IMR-90 (cell line): Measurements from ENCODE around the gene UNC5A. TPM values are rescaled to one million over a fixed set of nuclear protein-coding genes. Genes with fewer than 3 reads are reported as not detected.

Source experiments
- ATAC-seq: fragments of 200-7000 bp; cut with Tn5 transposase; 2 replicates; pipeline ENCODE4 v1.9.1; 2020; ENCODE audit warnings: low read depth, mild to moderate bottlenecking, moderate library complexity
- BruUV-seq: library from RNA; stranded (reverse); fragments of 400-500 nt; replicated peaks from 2 replicates; lab custom pipeline; 2021; lab: Mats Ljungman, UMichigan
- CTCF ChIA-PET: fragments of 300-600 bp; formaldehyde crosslinking; extraction: SDS; loops from one replicate; lab custom pipeline; 2021; ENCODE audit warnings: antibody characterized with exemption; lab: Yijun Ruan, JAX
- POLR2A ChIA-PET: fragments of 300-600 bp; sonication (Branson Sonifier 250); formaldehyde crosslinking; loops from one replicate; lab custom pipeline; 2022; ENCODE audit warnings: antibody characterized with exemption; ENCODE audit not compliant: unreplicated experiment; lab: Charles Lee
- DNase-seq: peaks from one replicate; pipeline ENCODE4 v3.0.0; 2013
- H2AFZ ChIP-seq: replicated peaks from 2 replicates; pipeline ENCODE3; 2013; ENCODE audit warnings: low read length, mild to moderate bottlenecking; ENCODE audit not compliant: poor library complexity
- H2AK5ac ChIP-seq: 2 replicates; pipeline ENCODE4 v1.6.1; 2013; ENCODE audit warnings: low read depth, low read length, inconsistent platforms
- H2AK9ac ChIP-seq: replicated peaks from 2 replicates; pipeline ENCODE3; 2013; ENCODE audit warnings: mild to moderate bottlenecking, low read depth, low read length, moderate library complexity; ENCODE audit not compliant: poor library complexity
- H2BK120ac ChIP-seq: 2 replicates; pipeline ENCODE4 v1.6.1; 2013; ENCODE audit warnings: low read depth, low read length, inconsistent platforms
- H2BK15ac ChIP-seq: 3 replicates; pipeline ENCODE4 v1.6.1; 2013; ENCODE audit warnings: low read depth, low read length, inconsistent platforms
- H2BK20ac ChIP-seq: 2 replicates; pipeline ENCODE4 v1.6.1; 2013; ENCODE audit warnings: low read depth, mild to moderate bottlenecking, inconsistent platforms, low read length, moderate library complexity
- H2BK5ac ChIP-seq: 2 replicates; pipeline ENCODE4 v1.6.1; 2013; ENCODE audit warnings: mild to moderate bottlenecking, low read depth, low read length, inconsistent platforms; ENCODE audit not compliant: poor library complexity, severe bottlenecking
- H3K14ac ChIP-seq: replicated peaks from 2 replicates; pipeline ENCODE4 v1.6.1; 2013; ENCODE audit warnings: low read depth, low read length, inconsistent platforms
- H3K18ac ChIP-seq: 2 replicates; pipeline ENCODE4 v1.6.1; 2013; ENCODE audit warnings: low read depth, low read length, control low read depth
- H3K23ac ChIP-seq: 2 replicates; pipeline ENCODE4 v1.6.1; 2013; ENCODE audit warnings: low read depth, low read length, inconsistent platforms
- H3K27ac ChIP-seq: 2 replicates; pipeline ENCODE4 v1.5.1; 2013; ENCODE audit warnings: mild to moderate bottlenecking, control low read depth, low read length; ENCODE audit not compliant: insufficient read depth
- H3K27me3 ChIP-seq: 2 replicates; pipeline ENCODE4 v1.6.1; 2013; ENCODE audit warnings: low read length; ENCODE audit not compliant: control insufficient read depth, insufficient read depth
- H3K36me3 ChIP-seq: 2 replicates; pipeline ENCODE4 v1.6.1; 2013; ENCODE audit warnings: low read length, mixed read lengths; ENCODE audit not compliant: control insufficient read depth, insufficient read depth
- H3K4ac ChIP-seq: 2 replicates; pipeline ENCODE4 v1.6.1; 2013; ENCODE audit warnings: low read depth, low read length, inconsistent platforms
- H3K4me1 ChIP-seq: 2 replicates; pipeline ENCODE4 v1.6.1; 2013; ENCODE audit warnings: low read length, mixed read lengths; ENCODE audit not compliant: control insufficient read depth, insufficient read depth
- H3K4me2 ChIP-seq: 2 replicates; pipeline ENCODE4 v1.6.1; 2013; ENCODE audit warnings: low read depth, mild to moderate bottlenecking, control low read depth, low read length, moderate library complexity
- H3K4me3 ChIP-seq: 2 replicates; pipeline ENCODE4 v1.5.1; 2013; ENCODE audit warnings: low read depth, mild to moderate bottlenecking, control low read depth, low read length, moderate library complexity; ENCODE audit not compliant: insufficient read depth
- H3K56ac ChIP-seq: 2 replicates; pipeline ENCODE4 v1.6.1; 2013; ENCODE audit warnings: low read length, inconsistent platforms; ENCODE audit not compliant: insufficient read depth; ENCODE audit errors: extremely low read depth
- H3K79me1 ChIP-seq, 2 experiments: 2 replicates each; pipeline ENCODE4 v1.6.1; 2013; ENCODE audit warnings: low read length in 2 of 2, inconsistent platforms in 1 of 2, low read depth in 1 of 2
- H3K9ac ChIP-seq: 2 replicates; pipeline ENCODE4 v1.6.1; 2013; ENCODE audit warnings: low read depth, low read length, control low read depth
- H3K9me1 ChIP-seq: 2 replicates; pipeline ENCODE4 v1.6.1; 2013; ENCODE audit warnings: low read length, inconsistent platforms; ENCODE audit not compliant: insufficient read depth
- H3K9me3 ChIP-seq: 2 replicates; pipeline ENCODE4 v1.6.1; 2013; ENCODE audit warnings: low read length; ENCODE audit not compliant: control insufficient read depth, insufficient read depth
- H4K20me1 ChIP-seq: 2 replicates; pipeline ENCODE4 v1.6.1; 2013; ENCODE audit warnings: low read length, inconsistent platforms; ENCODE audit not compliant: insufficient read depth
- H4K5ac ChIP-seq: 2 replicates; pipeline ENCODE4 v1.6.1; 2013; ENCODE audit warnings: mild to moderate bottlenecking, low read depth, low read length, control low read depth
- H4K8ac ChIP-seq, 2 experiments: 2 replicates each; pipeline ENCODE4 v1.6.1; 2013; ENCODE audit warnings: low read depth in 2 of 2, low read length in 2 of 2, control low read depth in 1 of 2, inconsistent platforms in 1 of 2
- H4K91ac ChIP-seq: 2 replicates; pipeline ENCODE4 v1.6.1; 2013; ENCODE audit warnings: low read depth, low read length, inconsistent platforms; ENCODE audit not compliant: insufficient read depth
- BHLHE40 ChIP-seq: fragments of 150-350 bp; IDR thresholded peaks from 2 replicates; pipeline ENCODE4 v1.6.1; 2016; ENCODE audit warnings: mild to moderate bottlenecking, low read depth, low read length
- CEBPB ChIP-seq: IDR thresholded peaks from 2 replicates; pipeline ENCODE4 v1.6.1; 2012; ENCODE audit warnings: low read depth, low read length, improper control_type of control experiment
- CHD1 ChIP-seq: IDR thresholded peaks from 2 replicates; pipeline ENCODE4 v1.6.1; 2012; ENCODE audit warnings: low read depth, low read length, improper control_type of control experiment
- ELK1 ChIP-seq: fragments of 150-350 bp; IDR thresholded peaks from 2 replicates; pipeline ENCODE4 v1.6.1; 2016; ENCODE audit warnings: low read depth, mild to moderate bottlenecking, low read length, moderate library complexity, borderline replicate concordance
- FOS ChIP-seq: fragments of 150-350 bp; IDR thresholded peaks from 2 replicates; pipeline ENCODE4 v1.6.1; 2016; ENCODE audit warnings: low read depth, low read length
- MAFK ChIP-seq: IDR thresholded peaks from 2 replicates; pipeline ENCODE4 v1.6.1; 2012; ENCODE audit warnings: low read depth, low read length, improper control_type of control experiment
- MAZ ChIP-seq: IDR thresholded peaks from 2 replicates; pipeline ENCODE4 v1.6.1; 2012; ENCODE audit warnings: low read depth, mild to moderate bottlenecking, low read length, improper control_type of control experiment, moderate library complexity, borderline replicate concordance
- MXI1 ChIP-seq: IDR thresholded peaks from 2 replicates; pipeline ENCODE4 v1.6.1; 2012; ENCODE audit warnings: low read depth, mild to moderate bottlenecking, low read length, moderate library complexity, borderline replicate concordance
- NFE2L2 ChIP-seq: fragments of 150-350 bp; IDR thresholded peaks from 2 replicates; pipeline ENCODE4 v1.6.1; 2016; ENCODE audit warnings: low read depth, mild to moderate bottlenecking, low read length
- POLR2A ChIP-seq: IDR thresholded peaks from 2 replicates; pipeline ENCODE4 v1.6.1; 2012; ENCODE audit warnings: mild to moderate bottlenecking, low read depth, low read length
- RAD21 ChIP-seq: IDR thresholded peaks from 2 replicates; pipeline ENCODE4 v1.6.1; 2012; ENCODE audit warnings: low read length, improper control_type of control experiment
- RCOR1 ChIP-seq: IDR thresholded peaks from 2 replicates; pipeline ENCODE4 v1.6.1; 2012; ENCODE audit warnings: mild to moderate bottlenecking, low read length, improper control_type of control experiment; ENCODE audit not compliant: insufficient replicate concordance
- RFX5 ChIP-seq: IDR thresholded peaks from 2 replicates; pipeline ENCODE4 v1.8.0; 2012; ENCODE audit warnings: low read depth, mild to moderate bottlenecking, low read length, moderate library complexity
- SMC3 ChIP-seq: fragments of 150-350 bp; IDR thresholded peaks from 2 replicates; pipeline ENCODE4 v1.6.1; 2016; ENCODE audit warnings: low read depth, mild to moderate bottlenecking, antibody characterized with exemption, low read length, moderate library complexity
- WGBS, 2 experiments: methylation state at CpG; one replicate each; pipeline versions ENCODE4 v1.1.5 to v1.1.7; 2013; ENCODE audit warnings: missing lambda C conversion rate in 2 of 2; ENCODE audit not compliant: insufficient read length in 1 of 2; ENCODE audit errors: extremely low coverage in 2 of 2; 5-methylcytosine and 5-hydroxymethylcytosine counted together
- dilution Hi-C: fragments of 300-500 bp; cut with HindIII; formaldehyde crosslinking; loops from one replicate; pipeline ENCODE4 v1.14.3; 2018; ENCODE audit warnings: low sequenced_read_pairs; ENCODE audit not compliant: unreplicated experiment
- in situ Hi-C: fragments of 300-500 bp; cut with MboI; formaldehyde crosslinking; loops from 3 replicates; pipeline ENCODE4 v1.14.3; 2019; ENCODE audit warnings: low sequenced_read_pairs, inconsistent platforms, mixed read lengths
- intact Hi-C: fragments of 100-400 bp; cut with micrococcal nuclease; formaldehyde crosslinking; loops from 2 replicates; pipeline ENCODE4 v1.10.0; 2022
- polyA plus RNA-seq, 3 experiments: library from polyadenylated mRNA; depleted of rRNA; stranded (reverse); fragments of >200 nt; gene quantifications; 2 replicates each; pipeline ENCODE4 v1.2.3, GENCODE V29; 2012; ENCODE audit warnings: low replicate concordance in 1 of 3
- total RNA-seq: library from RNA; depleted of rRNA; stranded (reverse); fragments of >200 nt; gene quantifications from 2 replicates; pipeline ENCODE4 v1.2.3, GENCODE V29; 2012
- TF ChIP-seq, protein P1 (sequence below): fragments of 150-350 bp; IDR thresholded peaks from 2 replicates; pipeline ENCODE4 v1.6.1; 2017; ENCODE audit warnings: mild to moderate bottlenecking, antibody characterized with exemption, low read length, low read depth
- TF ChIP-seq, protein P2 (sequence below): conservative IDR thresholded peaks from 2 replicates; pipeline ENCODE4 v1.5.1; 2012; ENCODE audit warnings: mild to moderate bottlenecking, low read depth, low read length, improper control_type of control experiment

UNC5A gene
- total and polyA plus RNA-seq, 2 of the 4 experiments (the other 2 are of a cell fraction), result not detected

- Histone ChIP-seq H3K4me1 (no peaks in the 10 kb centered on the region), H3K27me3 (peaks cover 52% of the 10 kb centered on the region), H2AFZ (no peak overlapping the region), H4K20me1 (no peaks in the 10 kb centered on the region), H3K9me3 (no peaks in the 10 kb centered on the region), H3K9ac (no peak overlapping the region), H2AK5ac (no peak overlapping the region), H3K23ac (no peak overlapping the region), H2BK120ac (no peak overlapping the region), H3K4me3 (no peak overlapping the region), H2BK20ac (no peak overlapping the region), H3K4me2 (no peak overlapping the region), H2BK5ac (no peak overlapping the region), H3K4ac (no peak overlapping the region), H4K8ac (no peak overlapping the region), H2AK9ac (no peak overlapping the region), H3K79me1 (no peaks in the 10 kb centered on the region), H2BK15ac (no peak overlapping the region), H3K9me1 (no peaks in the 10 kb centered on the region), H3K14ac (no peak overlapping the region), H4K5ac (no peak overlapping the region), H3K36me3 (no peaks in the 10 kb centered on the region), H3K27ac (no peak overlapping the region), H3K56ac (no peak overlapping the region), H3K18ac (no peak overlapping the region), H4K91ac (no peak overlapping the region)
- WGBS, 2 experiments, result 41% methylated on average over 14 of the region's 17 CpGs; no CpG with 5 or more reads in 1 of the 2 experiments
- no TSS peak for BruUV-seq
- dilution Hi-C loops, result no loop called here
- ATAC-seq (no peak), DNase-seq (no peak)
- intact Hi-C loops, result no loop called here
- ChIA-PET POLR2A (no interaction called here), CTCF (no interaction called here)
- no peak for TF ChIP-seq BHLHE40
- no peak for TF ChIP-seq SMC3
- no peak for TF ChIP-seq CHD1
- TF ChIP-seq RCOR1, result no peak
- TF ChIP-seq RAD21, result no peak
- TF ChIP-seq MAFK, result no peak
- no peak for TF ChIP-seq RFX5
- no peak for TF ChIP-seq POLR2A
- TF ChIP-seq, protein P1, sequence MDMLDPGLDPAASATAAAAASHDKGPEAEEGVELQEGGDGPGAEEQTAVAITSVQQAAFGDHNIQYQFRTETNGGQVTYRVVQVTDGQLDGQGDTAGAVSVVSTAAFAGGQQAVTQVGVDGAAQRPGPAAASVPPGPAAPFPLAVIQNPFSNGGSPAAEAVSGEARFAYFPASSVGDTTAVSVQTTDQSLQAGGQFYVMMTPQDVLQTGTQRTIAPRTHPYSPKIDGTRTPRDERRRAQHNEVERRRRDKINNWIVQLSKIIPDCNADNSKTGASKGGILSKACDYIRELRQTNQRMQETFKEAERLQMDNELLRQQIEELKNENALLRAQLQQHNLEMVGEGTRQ, result no peak
- no peak for TF ChIP-seq NFE2L2
- no peak for TF ChIP-seq FOS
- TF ChIP-seq MXI1, result no peak
- no peak for TF ChIP-seq CEBPB
- TF ChIP-seq, protein P2, sequence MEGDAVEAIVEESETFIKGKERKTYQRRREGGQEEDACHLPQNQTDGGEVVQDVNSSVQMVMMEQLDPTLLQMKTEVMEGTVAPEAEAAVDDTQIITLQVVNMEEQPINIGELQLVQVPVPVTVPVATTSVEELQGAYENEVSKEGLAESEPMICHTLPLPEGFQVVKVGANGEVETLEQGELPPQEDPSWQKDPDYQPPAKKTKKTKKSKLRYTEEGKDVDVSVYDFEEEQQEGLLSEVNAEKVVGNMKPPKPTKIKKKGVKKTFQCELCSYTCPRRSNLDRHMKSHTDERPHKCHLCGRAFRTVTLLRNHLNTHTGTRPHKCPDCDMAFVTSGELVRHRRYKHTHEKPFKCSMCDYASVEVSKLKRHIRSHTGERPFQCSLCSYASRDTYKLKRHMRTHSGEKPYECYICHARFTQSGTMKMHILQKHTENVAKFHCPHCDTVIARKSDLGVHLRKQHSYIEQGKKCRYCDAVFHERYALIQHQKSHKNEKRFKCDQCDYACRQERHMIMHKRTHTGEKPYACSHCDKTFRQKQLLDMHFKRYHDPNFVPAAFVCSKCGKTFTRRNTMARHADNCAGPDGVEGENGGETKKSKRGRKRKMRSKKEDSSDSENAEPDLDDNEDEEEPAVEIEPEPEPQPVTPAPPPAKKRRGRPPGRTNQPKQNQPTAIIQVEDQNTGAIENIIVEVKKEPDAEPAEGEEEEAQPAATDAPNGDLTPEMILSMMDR, result no peak
- TF ChIP-seq MAZ, result no peak
- no peak for TF ChIP-seq ELK1
- in situ Hi-C loops, result no loop called here
These were observed 64.7 kb downstream of the UNC5A start for GRCh38 chr5:176875014-176875550.
